Measurements from ENCODE around the gene PCGF3. TPM values are rescaled to one million over a fixed set of nuclear protein-coding genes. Genes with fewer than 3 reads are reported as not detected.

Gene PCGF3
- total and polyA plus RNA-seq, 3 experiments from 2014 or later: 4.8 to 26.1 (median 24.7) TPM

- Histone ChIP-seq H3K4me1 (ENCODE audit: insufficient read depth, low read length) (no peaks in the 10 kb centered on the region), H3K9me3 (ENCODE audit: low read length) (no peaks in the 10 kb centered on the region), H3K27me3 (ENCODE audit: insufficient read depth, low read length, poor library complexity, severe bottlenecking) (no peaks in the 10 kb centered on the region), H3K4me3 (ENCODE audit: low read length) (no peak overlapping the region), H3K27ac (ENCODE audit: low read depth, low read length) (no peak overlapping the region), H3K36me3 (ENCODE audit: insufficient read depth, low read length) (no peaks in the 10 kb centered on the region)
- H3K4me1 Mint-ChIP-seq: peaks cover 0 to 27% (median 6%) of the 10 kb centered on the region in 3 donors
- H3K4me3 Mint-ChIP-seq: peak overlapping the region in 3 of 7 donors; percentile 22 to 49 (median 32)
- DNase-seq: no peak
- H3K9me3 Mint-ChIP-seq: no peaks in the 10 kb centered on the region
- ChIA-PET POLR2A (no interaction called here), CTCF (no interaction called here)
- H3K36me3 Mint-ChIP-seq: no peaks in the 10 kb centered on the region
- peaks cover 2 to 9% of the 10 kb centered on the region in 2 donors for H3K27me3 Mint-ChIP-seq
- no peak overlapping the region for H3K27ac Mint-ChIP-seq
Measured at GRCh38 chr4:682490-683172, 23.0 kb upstream of the PCGF3 start.

GRCh38 chr4:683247-683897 lies 22.3 kb upstream of the PCGF3 start:
- H3K9me3 ChIP-seq (ENCODE audit: low read length): no peaks in the 10 kb centered on the region
- no peaks in the 10 kb centered on the region for H3K4me1 ChIP-seq (ENCODE audit: insufficient read depth, low read length)
- H3K9me3 Mint-ChIP-seq: no peaks in the 10 kb centered on the region
- no peaks in the 10 kb centered on the region for H3K36me3 Mint-ChIP-seq
- peak overlapping the region in 1 of 7 donors; percentile 54 for H3K4me3 Mint-ChIP-seq
- POLR2A ChIA-PET: no interaction called here
- H3K4me3 ChIP-seq (ENCODE audit: low read length): no peak overlapping the region
- CTCF ChIA-PET: no interaction called here
- H3K36me3 ChIP-seq (ENCODE audit: insufficient read depth, low read length): no peaks in the 10 kb centered on the region
- peaks cover 2 to 12% of the 10 kb centered on the region in 2 donors for H3K27me3 Mint-ChIP-seq
- no peak overlapping the region for H3K27ac Mint-ChIP-seq
- H3K27me3 ChIP-seq (ENCODE audit: insufficient read depth, low read length, poor library complexity, severe bottlenecking): no peaks in the 10 kb centered on the region
- peaks cover 0 to 32% (median 6%) of the 10 kb centered on the region in 3 donors for H3K4me1 Mint-ChIP-seq
- DNase-seq: no peak
- no peak overlapping the region for H3K27ac ChIP-seq (ENCODE audit: low read depth, low read length)

- Histone ChIP-seq H3K36me3 (ENCODE audit: insufficient read depth, low read length) (no peaks in the 10 kb centered on the region), H3K4me3 (ENCODE audit: low read length) (no peak overlapping the region), H3K4me1 (ENCODE audit: insufficient read depth, low read length) (no peaks in the 10 kb centered on the region), H3K9me3 (ENCODE audit: low read length) (no peaks in the 10 kb centered on the region), H3K27me3 (ENCODE audit: insufficient read depth, low read length, poor library complexity, severe bottlenecking) (no peaks in the 10 kb centered on the region), H3K27ac (ENCODE audit: low read depth, low read length) (no peak overlapping the region)
- no peak overlapping the region for H3K4me3 Mint-ChIP-seq
- DNase-seq: peak in 2 of 5 donors; percentile 27
- no peak overlapping the region for H3K27ac Mint-ChIP-seq
- peaks cover 0 to 32% (median 6%) of the 10 kb centered on the region in 3 donors for H3K4me1 Mint-ChIP-seq
- POLR2A ChIA-PET: interaction anchor here (0.6 kb wide), 1 partner anchor 8 kb away, joined by 4 read pairs; no protein-coding TSS in a partner anchor
- CTCF ChIA-PET: interaction anchor here (0.6 kb wide), 1 partner anchor 9 kb away, joined by 3 read pairs; no protein-coding TSS in a partner anchor
- H3K9me3 Mint-ChIP-seq: no peaks in the 10 kb centered on the region
- H3K36me3 Mint-ChIP-seq: no peaks in the 10 kb centered on the region
- peaks cover 2 to 12% of the 10 kb centered on the region in 2 donors for H3K27me3 Mint-ChIP-seq
Measured at GRCh38 chr4:683982-684622, 21.5 kb upstream of the PCGF3 start.

GRCh38 chr4:684623-685327 lies 20.9 kb upstream of the PCGF3 start:
- Histone ChIP-seq H3K9me3 (ENCODE audit: low read length) (no peaks in the 10 kb centered on the region), H3K27ac (ENCODE audit: low read depth, low read length) (no peak overlapping the region), H3K27me3 (ENCODE audit: insufficient read depth, low read length, poor library complexity, severe bottlenecking) (no peaks in the 10 kb centered on the region), H3K4me3 (ENCODE audit: low read length) (no peak overlapping the region), H3K4me1 (ENCODE audit: insufficient read depth, low read length) (no peaks in the 10 kb centered on the region), H3K36me3 (ENCODE audit: insufficient read depth, low read length) (no peaks in the 10 kb centered on the region)
- H3K27me3 Mint-ChIP-seq: peaks cover 2 to 12% of the 10 kb centered on the region in 2 donors
- H3K36me3 Mint-ChIP-seq: no peaks in the 10 kb centered on the region
- POLR2A ChIA-PET: interaction anchor here (0.6 kb wide), 1 partner anchor 9 kb away, joined by 4 read pairs; no protein-coding TSS in a partner anchor
- H3K27ac Mint-ChIP-seq: peak overlapping the region in 2 of 8 donors; percentile 1 to 36
- no peak for DNase-seq
- peak overlapping the region in 1 of 7 donors; percentile 54 for H3K4me3 Mint-ChIP-seq
- peaks cover 0 to 32% (median 6%) of the 10 kb centered on the region in 3 donors for H3K4me1 Mint-ChIP-seq
- H3K9me3 Mint-ChIP-seq: no peaks in the 10 kb centered on the region
- CTCF ChIA-PET: interaction anchor here (0.6 kb wide), 1 partner anchor 9 kb away, joined by 3 read pairs; no protein-coding TSS in a partner anchor

GRCh38 chr4:685679-686412 lies 19.8 kb upstream of the PCGF3 start:
- no peaks in the 10 kb centered on the region for H3K36me3 ChIP-seq (ENCODE audit: insufficient read depth, low read length)
- H3K9me3 Mint-ChIP-seq: no peaks in the 10 kb centered on the region
- no peaks in the 10 kb centered on the region for H3K36me3 Mint-ChIP-seq
- H3K4me1 Mint-ChIP-seq: peaks cover 0 to 24% (median 4%) of the 10 kb centered on the region in 3 donors
- H3K27ac ChIP-seq (ENCODE audit: low read depth, low read length): no peak overlapping the region
- no peaks in the 10 kb centered on the region for H3K9me3 ChIP-seq (ENCODE audit: low read length)
- ChIA-PET POLR2A (no interaction called here), CTCF (no interaction called here)
- no peaks in the 10 kb centered on the region for H3K27me3 ChIP-seq (ENCODE audit: insufficient read depth, low read length, poor library complexity, severe bottlenecking)
- H3K27me3 Mint-ChIP-seq: peaks cover 2 to 15% of the 10 kb centered on the region in 2 donors
- no peaks in the 10 kb centered on the region for H3K4me1 ChIP-seq (ENCODE audit: insufficient read depth, low read length)
- peak overlapping the region in 1 of 7 donors; percentile 78 for H3K4me3 Mint-ChIP-seq
- H3K4me3 ChIP-seq (ENCODE audit: low read length): no peak overlapping the region
- DNase-seq: no peak
- no peak overlapping the region for H3K27ac Mint-ChIP-seq

GRCh38 chr4:686413-687040 lies 19.1 kb upstream of the PCGF3 start:
- POLR2A ChIA-PET: no interaction called here
- no peak overlapping the region for H3K4me3 ChIP-seq (ENCODE audit: low read length)

More at GRCh38 chr4:686413-687040, 19.1 kb upstream of the PCGF3 start:
- no peaks in the 10 kb centered on the region for H3K9me3 ChIP-seq (ENCODE audit: low read length)
- no peaks in the 10 kb centered on the region for H3K36me3 ChIP-seq (ENCODE audit: insufficient read depth, low read length)
- H3K27ac Mint-ChIP-seq: no peak overlapping the region
- CTCF ChIA-PET: no interaction called here
- DNase-seq: no peak
- peaks cover 0 to 23% (median 3%) of the 10 kb centered on the region in 3 donors for H3K4me1 Mint-ChIP-seq
- no peaks in the 10 kb centered on the region for H3K4me1 ChIP-seq (ENCODE audit: insufficient read depth, low read length)
- H3K4me3 Mint-ChIP-seq: no peak overlapping the region
- no peaks in the 10 kb centered on the region for H3K36me3 Mint-ChIP-seq
- no peaks in the 10 kb centered on the region for H3K27me3 ChIP-seq (ENCODE audit: insufficient read depth, low read length, poor library complexity, severe bottlenecking)
- no peak overlapping the region for H3K27ac ChIP-seq (ENCODE audit: low read depth, low read length)
- no peaks in the 10 kb centered on the region for H3K9me3 Mint-ChIP-seq
- H3K27me3 Mint-ChIP-seq: peaks cover 5 to 15% of the 10 kb centered on the region in 2 donors

Measured in CD8-positive, alpha-beta memory T cell (primary cell).